AG04449 (cell line): ENCODE measurements around the gene FAM241A.

ENCODE experiments used
- CTCF ChIA-PET: fragments of 350-600 bp; formaldehyde crosslinking; extraction: SDS; loops from one replicate; lab custom pipeline; 2021; ENCODE audit warnings: antibody characterized with exemption; lab: Yijun Ruan, JAX
- POLR2A ChIA-PET: fragments of 400-600, 350-600 bp; formaldehyde crosslinking; extraction: SDS; loops from one replicate; lab custom pipeline; 2020; ENCODE audit warnings: antibody characterized with exemption, inconsistent platforms; lab: Yijun Ruan, JAX
- DNase-seq: peaks from one replicate; pipeline ENCODE4 v3.0.0-alpha.2; 2010; ENCODE audit warnings: low read depth, low spot score
- H3K4me3 ChIP-seq: 2 replicates; pipeline ENCODE4 v1.5.1; 2011; ENCODE audit warnings: low read depth, mild to moderate bottlenecking, control low read depth, low read length
- TF ChIP-seq, protein P1 (sequence below): IDR thresholded peaks from one replicate; pipeline ENCODE4 v1.5.1; 2011; ENCODE audit warnings: mild to moderate bottlenecking, moderate library complexity, low read length, control low read depth, inconsistent platforms; ENCODE audit not compliant: insufficient read depth; ENCODE audit errors: missing control alignments

The FAM241A gene

GRCh38 chr4:112127803-112128202 lies 17.5 kb upstream of the FAM241A start:
- no peak overlapping the region for H3K4me3 ChIP-seq
- no peak for DNase-seq
- CTCF ChIA-PET: interaction anchor here (0.8 to 1.7 kb wide), 2 partner anchors 10 to 108 kb away, joined by 4 read pairs; no protein-coding TSS in a partner anchor
- POLR2A ChIA-PET: interaction anchor here (0.6 kb wide), 1 partner anchor 405 kb away, joined by 4 read pairs; no protein-coding TSS in a partner anchor
- TF ChIP-seq, protein P1, sequence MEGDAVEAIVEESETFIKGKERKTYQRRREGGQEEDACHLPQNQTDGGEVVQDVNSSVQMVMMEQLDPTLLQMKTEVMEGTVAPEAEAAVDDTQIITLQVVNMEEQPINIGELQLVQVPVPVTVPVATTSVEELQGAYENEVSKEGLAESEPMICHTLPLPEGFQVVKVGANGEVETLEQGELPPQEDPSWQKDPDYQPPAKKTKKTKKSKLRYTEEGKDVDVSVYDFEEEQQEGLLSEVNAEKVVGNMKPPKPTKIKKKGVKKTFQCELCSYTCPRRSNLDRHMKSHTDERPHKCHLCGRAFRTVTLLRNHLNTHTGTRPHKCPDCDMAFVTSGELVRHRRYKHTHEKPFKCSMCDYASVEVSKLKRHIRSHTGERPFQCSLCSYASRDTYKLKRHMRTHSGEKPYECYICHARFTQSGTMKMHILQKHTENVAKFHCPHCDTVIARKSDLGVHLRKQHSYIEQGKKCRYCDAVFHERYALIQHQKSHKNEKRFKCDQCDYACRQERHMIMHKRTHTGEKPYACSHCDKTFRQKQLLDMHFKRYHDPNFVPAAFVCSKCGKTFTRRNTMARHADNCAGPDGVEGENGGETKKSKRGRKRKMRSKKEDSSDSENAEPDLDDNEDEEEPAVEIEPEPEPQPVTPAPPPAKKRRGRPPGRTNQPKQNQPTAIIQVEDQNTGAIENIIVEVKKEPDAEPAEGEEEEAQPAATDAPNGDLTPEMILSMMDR: no peak

DNA sequence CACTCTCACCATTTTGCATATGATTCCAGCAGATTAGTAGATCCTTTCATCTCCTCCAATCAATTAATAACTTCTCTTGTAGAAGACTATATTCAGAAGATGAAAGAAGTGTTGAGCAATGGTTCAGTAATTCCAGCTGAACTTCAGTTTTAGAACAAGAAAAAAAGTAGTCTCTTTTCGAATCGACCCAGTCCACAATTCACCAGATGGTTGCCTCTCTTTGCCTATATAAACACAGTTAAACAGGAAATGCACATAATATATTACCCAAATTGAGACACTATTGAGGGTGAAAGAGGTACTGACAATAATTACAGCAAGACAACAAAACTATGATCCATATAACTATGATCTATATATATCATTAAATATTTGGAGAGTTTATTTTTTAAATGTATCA lies 16.8 kb upstream of the FAM241A start:
- CTCF ChIA-PET: interaction anchor here (0.8 to 1.5 kb wide), 2 partner anchors 10 to 30 kb away, joined by 3 to 4 read pairs; no protein-coding TSS in a partner anchor
- POLR2A ChIA-PET: interaction anchor here (0.6 kb wide), 1 partner anchor 404 kb away, joined by 4 read pairs; no protein-coding TSS in a partner anchor
- DNase-seq: no peak

GRCh38 chr4:112130906-112131305 lies 14.3 kb upstream of the FAM241A start:
- ChIA-PET CTCF (no interaction called here), POLR2A (no interaction called here)
- no peak for DNase-seq
- TF ChIP-seq, protein P1: no peak
- H3K4me3 ChIP-seq: no peak overlapping the region

More for the DNA sequence above, 16.8 kb upstream of the FAM241A start:
- H3K4me3 ChIP-seq: no peak overlapping the region
- TF ChIP-seq, protein P1: no peak

DNA sequence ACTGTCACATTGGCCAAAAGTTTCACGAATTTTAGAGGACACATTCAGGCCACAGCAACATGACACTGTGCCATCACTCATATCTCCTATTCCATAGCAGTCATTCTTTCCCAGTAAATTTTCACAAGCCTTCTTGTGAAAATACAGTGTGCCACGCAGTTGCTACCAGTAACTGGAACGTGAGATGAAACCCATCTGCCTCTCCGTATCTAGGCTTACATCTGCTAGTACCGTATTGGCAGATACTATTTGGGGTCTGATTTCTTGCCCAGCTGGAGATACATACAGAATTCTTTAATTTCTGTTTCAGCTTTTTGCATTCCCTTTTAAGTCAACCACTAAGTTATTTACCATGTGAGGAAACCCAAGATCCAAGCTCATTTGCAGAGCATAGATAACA lies 8.7 kb upstream of the FAM241A start:
- CTCF ChIA-PET: interaction anchor here (0.8 kb wide), 1 partner anchor 98 kb away, joined by 3 read pairs; no protein-coding TSS in a partner anchor
- H3K4me3 ChIP-seq: no peak overlapping the region
- TF ChIP-seq, protein P1: no peak
- POLR2A ChIA-PET: no interaction called here
- no peak for DNase-seq

- ChIA-PET CTCF (interaction anchor here (2.3 kb wide), 1 partner anchor 39 kb away, joined by 10 read pairs; no protein-coding TSS in a partner anchor), POLR2A (no interaction called here)
- H3K4me3 ChIP-seq: no peak overlapping the region
- DNase-seq: no peak
- TF ChIP-seq, protein P1: no peak
Measured at GRCh38 chr4:112138538-112138937, 6.7 kb upstream of the FAM241A start.

DNA sequence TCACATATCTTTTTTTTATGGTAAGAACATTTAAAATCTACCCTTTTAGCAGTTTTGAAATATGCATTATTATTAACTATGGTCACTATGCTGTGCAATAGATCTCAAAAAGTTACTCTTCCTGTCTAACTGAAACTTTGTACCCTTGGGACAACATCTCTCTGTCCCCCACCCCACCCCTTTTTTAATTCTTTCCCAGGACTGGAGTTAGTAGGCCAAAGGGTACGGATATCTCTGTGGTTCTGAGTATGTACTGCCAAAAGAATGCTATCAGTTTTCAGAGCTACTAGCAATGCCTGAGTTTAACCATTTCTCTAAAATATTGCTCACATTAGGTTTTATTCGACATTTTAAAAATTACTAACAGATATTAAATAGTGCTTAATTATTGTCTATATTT lies 4.7 kb upstream of the FAM241A start:
- ChIA-PET CTCF (interaction anchor here (2.3 kb wide), 1 partner anchor 41 kb away, joined by 10 read pairs; no protein-coding TSS in a partner anchor), POLR2A (no interaction called here)
- DNase-seq: no peak
- TF ChIP-seq, protein P1: no peak
- no peak overlapping the region for H3K4me3 ChIP-seq
